C4-2B (cell line): ENCODE data around the gene PTPRM.

Experiments
- H3K27ac ChIP-seq: fragments of 450-650 bp; 2 replicates; pipeline ENCODE4 v1.5.1; 2017
- ZFX ChIP-seq: fragments of 450-650 bp; IDR thresholded peaks from 2 replicates; pipeline ENCODE4 v1.6.1; 2017
- TF ChIP-seq, protein P1 (sequence below): fragments of 450-650 bp; conservative IDR thresholded peaks from 2 replicates; pipeline ENCODE4 v1.5.1; 2017; ENCODE audit warnings: mild to moderate bottlenecking

The PTPRM gene

DNA sequence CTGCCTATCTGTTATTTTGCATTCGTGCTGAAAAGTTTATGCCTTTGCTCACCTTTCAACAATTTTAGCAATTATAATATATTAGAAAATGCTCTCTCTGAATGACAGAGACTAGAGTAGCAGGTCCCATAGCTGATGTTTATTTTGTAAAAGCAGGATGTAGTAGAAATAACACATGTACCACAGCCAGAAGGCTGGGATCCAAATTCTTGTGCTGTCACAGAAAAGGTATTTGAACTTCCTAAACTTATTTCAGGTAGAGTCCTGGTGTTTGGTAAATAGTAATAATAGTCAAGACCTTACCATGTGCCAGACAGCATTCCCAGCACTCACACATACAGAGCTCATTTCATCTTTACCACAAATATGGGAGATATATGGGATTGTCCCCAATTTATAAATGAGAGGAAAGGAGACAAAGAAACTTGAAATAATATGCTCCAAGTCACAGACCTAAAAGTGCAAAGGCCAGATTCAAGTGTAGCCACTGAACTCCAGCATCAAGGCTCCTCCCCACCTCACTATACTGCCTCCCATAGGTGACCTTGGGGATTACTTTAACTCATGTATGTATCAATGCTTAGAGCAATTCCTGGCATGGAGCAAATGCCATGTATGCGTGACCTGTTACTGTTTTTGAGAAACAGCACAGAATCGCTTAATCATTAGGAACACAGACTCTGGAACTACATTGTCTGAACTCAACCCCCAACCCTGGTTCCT, 757.4 kb downstream of the PTPRM start:
- no peak for TF ChIP-seq ZFX
- TF ChIP-seq, protein P1, sequence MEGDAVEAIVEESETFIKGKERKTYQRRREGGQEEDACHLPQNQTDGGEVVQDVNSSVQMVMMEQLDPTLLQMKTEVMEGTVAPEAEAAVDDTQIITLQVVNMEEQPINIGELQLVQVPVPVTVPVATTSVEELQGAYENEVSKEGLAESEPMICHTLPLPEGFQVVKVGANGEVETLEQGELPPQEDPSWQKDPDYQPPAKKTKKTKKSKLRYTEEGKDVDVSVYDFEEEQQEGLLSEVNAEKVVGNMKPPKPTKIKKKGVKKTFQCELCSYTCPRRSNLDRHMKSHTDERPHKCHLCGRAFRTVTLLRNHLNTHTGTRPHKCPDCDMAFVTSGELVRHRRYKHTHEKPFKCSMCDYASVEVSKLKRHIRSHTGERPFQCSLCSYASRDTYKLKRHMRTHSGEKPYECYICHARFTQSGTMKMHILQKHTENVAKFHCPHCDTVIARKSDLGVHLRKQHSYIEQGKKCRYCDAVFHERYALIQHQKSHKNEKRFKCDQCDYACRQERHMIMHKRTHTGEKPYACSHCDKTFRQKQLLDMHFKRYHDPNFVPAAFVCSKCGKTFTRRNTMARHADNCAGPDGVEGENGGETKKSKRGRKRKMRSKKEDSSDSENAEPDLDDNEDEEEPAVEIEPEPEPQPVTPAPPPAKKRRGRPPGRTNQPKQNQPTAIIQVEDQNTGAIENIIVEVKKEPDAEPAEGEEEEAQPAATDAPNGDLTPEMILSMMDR = peak; percentile 29
- H3K27ac ChIP-seq = no peak overlapping the region

DNA sequence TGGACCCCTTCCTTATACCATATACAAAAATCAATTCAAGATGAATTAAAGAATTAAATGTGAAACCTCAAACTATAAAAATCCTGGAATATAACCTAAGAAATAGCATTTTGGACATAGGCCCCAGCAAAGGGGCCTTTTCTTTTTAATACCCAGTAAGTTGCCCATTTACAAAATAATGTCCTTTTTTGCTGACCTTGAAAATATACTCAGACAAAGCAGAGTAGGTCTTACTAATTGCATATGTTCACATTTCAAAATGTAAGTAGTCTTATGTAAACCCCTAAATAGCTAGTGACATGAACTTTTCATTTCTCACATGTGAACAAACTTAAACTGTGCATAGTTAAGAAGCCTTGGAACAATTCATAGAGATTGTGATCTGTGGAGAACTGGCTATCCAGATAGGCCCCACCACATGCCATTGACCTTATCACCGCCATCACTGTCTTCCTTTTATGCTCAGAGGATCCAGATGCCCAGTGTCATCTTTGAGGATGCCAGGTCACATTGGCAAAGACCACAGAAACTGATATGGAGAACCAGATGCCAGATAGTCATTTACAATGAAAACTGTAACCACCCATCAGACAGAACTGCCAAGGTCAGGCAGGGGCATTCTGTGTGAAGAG, 759.8 kb downstream of the PTPRM start:
- H3K27ac ChIP-seq = no peak overlapping the region
- TF ChIP-seq ZFX = no peak
- TF ChIP-seq, protein P1 = no peak

GRCh38 chr18:8328126-8328525, 761.0 kb downstream of the PTPRM start:
- no peak overlapping the region for H3K27ac ChIP-seq
- no peak for TF ChIP-seq ZFX
- TF ChIP-seq, protein P1 = no peak

GRCh38 chr18:8329186-8329771, 762.2 kb downstream of the PTPRM start:
- no peak for TF ChIP-seq ZFX
- TF ChIP-seq, protein P1 = no peak
- no peak overlapping the region for H3K27ac ChIP-seq

DNA sequence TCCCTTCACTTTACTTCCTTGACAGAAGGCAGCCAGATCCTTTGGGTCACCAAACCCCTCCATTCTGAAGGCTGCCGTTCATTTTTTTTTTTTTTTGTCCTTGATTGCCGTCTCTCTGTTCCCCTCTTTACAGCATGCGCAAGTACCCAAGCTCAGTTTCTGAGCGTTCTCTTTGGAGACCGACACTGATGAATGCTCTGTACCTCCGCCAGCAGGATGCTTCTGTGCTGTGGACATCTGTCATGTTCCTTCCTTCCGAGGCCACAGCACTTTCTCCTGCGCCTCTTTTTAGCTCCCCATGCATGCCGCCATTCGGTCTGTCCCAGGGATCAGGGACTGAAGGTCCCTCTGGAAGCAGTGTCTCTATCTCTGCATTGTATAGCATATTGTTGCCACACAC, 763.5 kb downstream of the PTPRM start:
- no peak overlapping the region for H3K27ac ChIP-seq
- TF ChIP-seq, protein P1 = no peak
- no peak for TF ChIP-seq ZFX

- no peak overlapping the region for H3K27ac ChIP-seq
- TF ChIP-seq, protein P1 = no peak
- TF ChIP-seq ZFX = no peak
Observed at GRCh38 chr18:8332286-8332685, 765.2 kb downstream of the PTPRM start.

DNA sequence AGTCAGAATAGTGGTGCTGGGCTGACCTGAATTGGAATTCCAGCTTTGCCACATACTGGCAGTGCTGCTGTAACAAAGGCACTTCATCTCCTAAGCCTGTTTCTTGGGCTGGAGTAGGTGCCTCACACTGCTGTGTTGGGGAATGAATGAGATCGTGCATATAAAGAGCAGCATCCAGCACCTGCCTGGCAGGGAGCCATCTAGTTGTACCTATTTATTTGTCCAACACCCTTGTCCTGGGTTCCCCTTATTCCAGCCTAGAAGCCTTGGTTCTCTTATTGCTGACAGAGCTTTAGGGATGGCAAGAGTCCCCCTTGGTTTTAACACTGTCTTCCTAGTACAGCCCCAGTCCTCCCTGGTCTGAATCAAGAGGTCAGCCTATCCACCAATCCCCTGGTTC, 766.8 kb downstream of the PTPRM start:
- peak overlapping the region; percentile 49 for H3K27ac ChIP-seq
- no peak for TF ChIP-seq ZFX
- TF ChIP-seq, protein P1 = no peak
